Measurements from ENCODE around the gene ANKRD6.
A peak's percentile ranks its signal among the peaks of the same experiment; 100 is the strongest.

ANKRD6 gene

GRCh38 chr6:89412071-89413005 lies 20.6 kb upstream of the ANKRD6 start, which contains the start of gene RRAGD:
TSS of gene RRAGD (minus strand) at chr6:89412273. CDS start at chr6:89411993, 280 bp downstream.
- no peaks in the 10 kb centered on the region for H3K36me3 ChIP-seq (ENCODE audit: control insufficient read depth in 5 of 5, insufficient read depth in 5 of 5, low read length in 5 of 5)
- no peaks in the 10 kb centered on the region for H3K9me3 ChIP-seq (ENCODE audit: control insufficient read depth in 5 of 5, low read length in 5 of 5)
- no peaks in the 10 kb centered on the region for H3K27me3 ChIP-seq (ENCODE audit: control insufficient read depth in 5 of 5, insufficient read depth in 4 of 5, low read length in 5 of 5)
- H3K27ac ChIP-seq (ENCODE audit: low read depth, low read length), result peak within 1 kb of the TSS; percentile 30
- peak within 1 kb of the TSS; percentile 73 to 93 (median 79) for H3K4me3 ChIP-seq (ENCODE audit: low read depth in 1 of 5, low read length in 5 of 5)
- peak within 1 kb of the TSS in 4 of 5 donors; percentile 60 to 81 (median 74) for H3K9ac ChIP-seq (ENCODE audit: low read length in 5 of 5)
- peaks cover 2 to 26% (median 26%) of the 10 kb centered on the region in 5 donors for H3K4me1 ChIP-seq (ENCODE audit: control insufficient read depth in 5 of 5, insufficient read depth in 5 of 5, low read length in 5 of 5)

GRCh38 chr6:89413006-89413400 lies 19.9 kb upstream of the ANKRD6 start:
- peak overlapping the region; percentile 73 to 93 (median 79) for H3K4me3 ChIP-seq (ENCODE audit: low read depth in 1 of 5, low read length in 5 of 5)
- H3K9me3 ChIP-seq (ENCODE audit: control insufficient read depth in 5 of 5, low read length in 5 of 5), result no peaks in the 10 kb centered on the region
- peak overlapping the region in 4 of 5 donors; percentile 60 to 81 (median 70) for H3K9ac ChIP-seq (ENCODE audit: low read length in 5 of 5)
- peaks cover 2 to 26% (median 26%) of the 10 kb centered on the region in 5 donors for H3K4me1 ChIP-seq (ENCODE audit: control insufficient read depth in 5 of 5, insufficient read depth in 5 of 5, low read length in 5 of 5)
- no peaks in the 10 kb centered on the region for H3K36me3 ChIP-seq (ENCODE audit: control insufficient read depth in 5 of 5, insufficient read depth in 5 of 5, low read length in 5 of 5)
- no peaks in the 10 kb centered on the region for H3K27me3 ChIP-seq (ENCODE audit: control insufficient read depth in 5 of 5, insufficient read depth in 4 of 5, low read length in 5 of 5)
- H3K27ac ChIP-seq (ENCODE audit: low read depth, low read length), result no peak overlapping the region

GRCh38 chr6:89414215-89414614 lies 18.7 kb upstream of the ANKRD6 start:
- H3K4me1 ChIP-seq (ENCODE audit: control insufficient read depth in 5 of 5, insufficient read depth in 5 of 5, low read length in 5 of 5), result peaks cover 2 to 26% (median 26%) of the 10 kb centered on the region in 5 donors
- H3K9me3 ChIP-seq (ENCODE audit: control insufficient read depth in 5 of 5, low read length in 5 of 5), result no peaks in the 10 kb centered on the region
- no peak overlapping the region for H3K9ac ChIP-seq (ENCODE audit: low read length in 5 of 5)
- no peaks in the 10 kb centered on the region for H3K36me3 ChIP-seq (ENCODE audit: control insufficient read depth in 5 of 5, insufficient read depth in 5 of 5, low read length in 5 of 5)
- H3K27ac ChIP-seq (ENCODE audit: low read depth, low read length), result no peak overlapping the region
- no peak overlapping the region for H3K4me3 ChIP-seq (ENCODE audit: low read depth in 1 of 5, low read length in 5 of 5)
- no peaks in the 10 kb centered on the region for H3K27me3 ChIP-seq (ENCODE audit: control insufficient read depth in 5 of 5, insufficient read depth in 4 of 5, low read length in 5 of 5)

- Histone ChIP-seq H3K9ac (ENCODE audit: low read length in 5 of 5) (peak overlapping the region in 1 of 5 donors; percentile 19), H3K36me3 (ENCODE audit: control insufficient read depth in 5 of 5, insufficient read depth in 5 of 5, low read length in 5 of 5) (no peaks in the 10 kb centered on the region), H3K27ac (ENCODE audit: low read depth, low read length) (no peak overlapping the region), H3K9me3 (ENCODE audit: control insufficient read depth in 5 of 5, low read length in 5 of 5) (no peaks in the 10 kb centered on the region), H3K4me1 (ENCODE audit: control insufficient read depth in 5 of 5, insufficient read depth in 5 of 5, low read length in 5 of 5) (peaks cover 2 to 26% (median 22%) of the 10 kb centered on the region in 5 donors), H3K4me3 (ENCODE audit: low read depth in 1 of 5, low read length in 5 of 5) (no peak overlapping the region), H3K27me3 (ENCODE audit: control insufficient read depth in 5 of 5, insufficient read depth in 4 of 5, low read length in 5 of 5) (no peaks in the 10 kb centered on the region)
Observed at GRCh38 chr6:89415185-89415584, 17.8 kb upstream of the ANKRD6 start.

GRCh38 chr6:89416796-89417195 lies 16.2 kb upstream of the ANKRD6 start:
- H3K4me1 ChIP-seq (ENCODE audit: control insufficient read depth in 5 of 5, insufficient read depth in 5 of 5, low read length in 5 of 5), result peaks cover 0 to 12% (median 11%) of the 10 kb centered on the region in 5 donors
- no peak overlapping the region for H3K9ac ChIP-seq (ENCODE audit: low read length in 5 of 5)
- H3K9me3 ChIP-seq (ENCODE audit: control insufficient read depth in 5 of 5, low read length in 5 of 5), result no peaks in the 10 kb centered on the region
- H3K36me3 ChIP-seq (ENCODE audit: control insufficient read depth in 5 of 5, insufficient read depth in 5 of 5, low read length in 5 of 5), result no peaks in the 10 kb centered on the region
- no peak overlapping the region for H3K27ac ChIP-seq (ENCODE audit: low read depth, low read length)
- no peak overlapping the region for H3K4me3 ChIP-seq (ENCODE audit: low read depth in 1 of 5, low read length in 5 of 5)
- no peaks in the 10 kb centered on the region for H3K27me3 ChIP-seq (ENCODE audit: control insufficient read depth in 5 of 5, insufficient read depth in 4 of 5, low read length in 5 of 5)

- Histone ChIP-seq H3K9ac (ENCODE audit: low read length in 5 of 5) (no peak overlapping the region), H3K36me3 (ENCODE audit: control insufficient read depth in 5 of 5, insufficient read depth in 5 of 5, low read length in 5 of 5) (no peaks in the 10 kb centered on the region), H3K27me3 (ENCODE audit: control insufficient read depth in 5 of 5, insufficient read depth in 4 of 5, low read length in 5 of 5) (peaks cover 0 to 3% (median 0%) of the 10 kb centered on the region in 5 donors), H3K4me1 (ENCODE audit: control insufficient read depth in 5 of 5, insufficient read depth in 5 of 5, low read length in 5 of 5) (peaks cover 0 to 16% (median 12%) of the 10 kb centered on the region in 5 donors), H3K27ac (ENCODE audit: low read depth, low read length) (no peak overlapping the region), H3K9me3 (ENCODE audit: control insufficient read depth in 5 of 5, low read length in 5 of 5) (no peaks in the 10 kb centered on the region), H3K4me3 (ENCODE audit: low read depth in 1 of 5, low read length in 5 of 5) (no peak overlapping the region)
Observed at GRCh38 chr6:89430201-89430962, 2.6 kb upstream of the ANKRD6 start.

- Histone ChIP-seq H3K36me3 (ENCODE audit: control insufficient read depth in 5 of 5, insufficient read depth in 5 of 5, low read length in 5 of 5) (no peaks in the 10 kb centered on the region), H3K4me1 (ENCODE audit: control insufficient read depth in 5 of 5, insufficient read depth in 5 of 5, low read length in 5 of 5) (peaks cover 0 to 16% (median 15%) of the 10 kb centered on the region in 5 donors), H3K9ac (ENCODE audit: low read length in 5 of 5) (peak overlapping the region in 4 of 5 donors; percentile 70 to 80 (median 75)), H3K27me3 (ENCODE audit: control insufficient read depth in 5 of 5, insufficient read depth in 4 of 5, low read length in 5 of 5) (no peaks in the 10 kb centered on the region), H3K27ac (ENCODE audit: low read depth, low read length) (no peak overlapping the region), H3K4me3 (ENCODE audit: low read depth in 1 of 5, low read length in 5 of 5) (peak overlapping the region; percentile 68 to 80 (median 70)), H3K9me3 (ENCODE audit: control insufficient read depth in 5 of 5, low read length in 5 of 5) (no peaks in the 10 kb centered on the region)
Observed at GRCh38 chr6:89433252-89434149, 549 bp downstream of the ANKRD6 start.

- H3K27ac ChIP-seq (ENCODE audit: low read depth, low read length), result no peak overlapping the region
- H3K9ac ChIP-seq (ENCODE audit: low read length in 5 of 5), result peak overlapping the region in 2 of 5 donors; percentile 79 to 80
- no peaks in the 10 kb centered on the region for H3K9me3 ChIP-seq (ENCODE audit: control insufficient read depth in 5 of 5, low read length in 5 of 5)
- H3K36me3 ChIP-seq (ENCODE audit: control insufficient read depth in 5 of 5, insufficient read depth in 5 of 5, low read length in 5 of 5), result no peaks in the 10 kb centered on the region
- H3K4me3 ChIP-seq (ENCODE audit: low read depth in 1 of 5, low read length in 5 of 5), result peak overlapping the region in 4 of 5 donors; percentile 68 to 80 (median 74)
- H3K27me3 ChIP-seq (ENCODE audit: control insufficient read depth in 5 of 5, insufficient read depth in 4 of 5, low read length in 5 of 5), result no peaks in the 10 kb centered on the region
- peaks cover 0 to 16% (median 15%) of the 10 kb centered on the region in 5 donors for H3K4me1 ChIP-seq (ENCODE audit: control insufficient read depth in 5 of 5, insufficient read depth in 5 of 5, low read length in 5 of 5)
Observed at GRCh38 chr6:89434150-89434499, 1.2 kb downstream of the ANKRD6 start.

GRCh38 chr6:89434954-89435353 lies 2.0 kb downstream of the ANKRD6 start:
- Histone ChIP-seq H3K27ac (ENCODE audit: low read depth, low read length) (no peak overlapping the region), H3K36me3 (ENCODE audit: control insufficient read depth in 5 of 5, insufficient read depth in 5 of 5, low read length in 5 of 5) (no peaks in the 10 kb centered on the region), H3K9me3 (ENCODE audit: control insufficient read depth in 5 of 5, low read length in 5 of 5) (no peaks in the 10 kb centered on the region), H3K27me3 (ENCODE audit: control insufficient read depth in 5 of 5, insufficient read depth in 4 of 5, low read length in 5 of 5) (no peaks in the 10 kb centered on the region), H3K9ac (ENCODE audit: low read length in 5 of 5) (no peak overlapping the region), H3K4me1 (ENCODE audit: control insufficient read depth in 5 of 5, insufficient read depth in 5 of 5, low read length in 5 of 5) (peaks cover 0 to 16% (median 15%) of the 10 kb centered on the region in 5 donors), H3K4me3 (ENCODE audit: low read depth in 1 of 5, low read length in 5 of 5) (no peak overlapping the region)
